ENCODE results near the gene FYB2.

DNA sequence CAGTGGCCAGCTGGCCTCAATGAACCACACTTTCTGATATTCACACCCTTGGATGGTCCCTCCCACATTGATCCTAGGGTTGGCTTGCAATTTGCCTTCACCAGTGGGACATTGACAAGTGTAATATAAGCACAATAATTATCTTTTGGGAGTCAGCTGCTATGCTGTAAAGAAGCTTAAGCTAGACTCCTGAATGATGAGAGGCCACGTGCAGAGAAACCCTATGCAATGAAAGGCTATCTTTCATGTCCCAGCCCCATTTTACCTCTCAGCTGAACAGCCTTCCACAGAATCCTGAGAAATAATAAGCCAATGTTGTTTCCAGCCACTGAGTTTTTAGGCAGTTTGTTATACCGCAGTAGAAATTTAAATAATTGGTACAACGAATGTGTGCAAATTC is 24.3 kb upstream of the FYB2 start:
- TF ChIP-seq, protein P1, sequence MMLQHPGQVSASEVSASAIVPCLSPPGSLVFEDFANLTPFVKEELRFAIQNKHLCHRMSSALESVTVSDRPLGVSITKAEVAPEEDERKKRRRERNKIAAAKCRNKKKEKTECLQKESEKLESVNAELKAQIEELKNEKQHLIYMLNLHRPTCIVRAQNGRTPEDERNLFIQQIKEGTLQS (IDR thresholded peaks at IDR 0.05; ENCODE audit: borderline replicate concordance, extremely low read depth, low read depth, low read length), result no peak
- TF ChIP-seq POLR2AphosphoS2 (IDR thresholded peaks at IDR 0.05; ENCODE audit: low read depth, low read length), result no peak
- TF ChIP-seq SP1 (IDR thresholded peaks at IDR 0.05; ENCODE audit: low read depth, low read length), result no peak
- TF ChIP-seq, protein P2, sequence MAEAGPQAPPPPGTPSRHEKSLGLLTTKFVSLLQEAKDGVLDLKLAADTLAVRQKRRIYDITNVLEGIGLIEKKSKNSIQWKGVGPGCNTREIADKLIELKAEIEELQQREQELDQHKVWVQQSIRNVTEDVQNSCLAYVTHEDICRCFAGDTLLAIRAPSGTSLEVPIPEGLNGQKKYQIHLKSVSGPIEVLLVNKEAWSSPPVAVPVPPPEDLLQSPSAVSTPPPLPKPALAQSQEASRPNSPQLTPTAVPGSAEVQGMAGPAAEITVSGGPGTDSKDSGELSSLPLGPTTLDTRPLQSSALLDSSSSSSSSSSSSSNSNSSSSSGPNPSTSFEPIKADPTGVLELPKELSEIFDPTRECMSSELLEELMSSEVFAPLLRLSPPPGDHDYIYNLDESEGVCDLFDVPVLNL (IDR thresholded peaks at IDR 0.05; ENCODE audit: low read depth, low read length), result no peak
- TF ChIP-seq, protein P3, sequence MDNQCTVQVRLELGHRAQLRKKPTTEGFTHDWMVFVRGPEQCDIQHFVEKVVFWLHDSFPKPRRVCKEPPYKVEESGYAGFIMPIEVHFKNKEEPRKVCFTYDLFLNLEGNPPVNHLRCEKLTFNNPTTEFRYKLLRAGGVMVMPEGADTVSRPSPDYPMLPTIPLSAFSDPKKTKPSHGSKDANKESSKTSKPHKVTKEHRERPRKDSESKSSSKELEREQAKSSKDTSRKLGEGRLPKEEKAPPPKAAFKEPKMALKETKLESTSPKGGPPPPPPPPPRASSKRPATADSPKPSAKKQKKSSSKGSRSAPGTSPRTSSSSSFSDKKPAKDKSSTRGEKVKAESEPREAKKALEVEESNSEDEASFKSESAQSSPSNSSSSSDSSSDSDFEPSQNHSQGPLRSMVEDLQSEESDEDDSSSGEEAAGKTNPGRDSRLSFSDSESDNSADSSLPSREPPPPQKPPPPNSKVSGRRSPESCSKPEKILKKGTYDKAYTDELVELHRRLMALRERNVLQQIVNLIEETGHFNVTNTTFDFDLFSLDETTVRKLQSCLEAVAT (IDR thresholded peaks at IDR 0.05), result no peak
- no peak for TF ChIP-seq RFX5 (IDR thresholded peaks at IDR 0.05; ENCODE audit: low read depth, low read length)
- TF ChIP-seq FOXK2 (IDR thresholded peaks at IDR 0.05), result no peak
- TF ChIP-seq ESRRA (IDR thresholded peaks at IDR 0.05; ENCODE audit: low read length), result no peak
- TF ChIP-seq RCOR1 (conservative IDR thresholded peaks at IDR 0.05; ENCODE audit: low read depth, low read length), result no peak

Measured in GM12878 (cell line).